Caco-2 (cell line): ENCODE data around the gene RRAS2. TPM values are rescaled to one million over a fixed set of nuclear protein-coding genes. Genes with fewer than 3 reads are reported as not detected.

Experiments used
- BruUV-seq: library from RNA; stranded (reverse); fragments of 400-500 nt; replicated peaks from 2 replicates; lab custom pipeline; 2021; lab: Mats Ljungman, UMichigan
- CTCF ChIA-PET: fragments of 300-600 bp; sonication (Branson Sonifier 250); formaldehyde crosslinking; loops from one replicate; lab custom pipeline; 2022; ENCODE audit warnings: antibody characterized with exemption; lab: Charles Lee
- POLR2A ChIA-PET: fragments of 300-600 bp; sonication (Branson Sonifier 250); formaldehyde crosslinking; loops from one replicate; lab custom pipeline; 2022; ENCODE audit warnings: antibody characterized with exemption; lab: Charles Lee
- DNase-seq, 2 experiments: peaks; one replicate each; pipeline versions ENCODE4 v3.0.0 to v3.0.0-alpha.2; 2020 to 2022
- H3K27me3 ChIP-seq: replicated peaks from 2 replicates; pipeline ENCODE4 v1.6.0; 2011; ENCODE audit warnings: low read length; ENCODE audit not compliant: control insufficient read depth, insufficient read depth
- H3K36me3 ChIP-seq: 2 replicates; pipeline ENCODE4 v1.5.1; 2011; ENCODE audit warnings: low read length; ENCODE audit not compliant: control insufficient read depth, insufficient read depth
- H3K4me1 ChIP-seq: fragments of 250-450 bp; sonication (Bioruptor Pico); 2 replicates; pipeline ENCODE4 v1.5.1; 2020; ENCODE audit warnings: mild to moderate bottlenecking
- H3K4me3 ChIP-seq: 2 replicates; pipeline ENCODE4 v1.5.1; 2011; ENCODE audit warnings: low read depth, mild to moderate bottlenecking, control low read depth, low read length
- H3K9me3 ChIP-seq: fragments of 250-450 bp; sonication (Bioruptor Pico); 2 replicates; pipeline ENCODE4 v1.5.1; 2020; ENCODE audit warnings: mild to moderate bottlenecking, moderate library complexity
- H3K27ac Mint-ChIP-seq: one replicate; pipeline ENCODE4 v1.8.0; 2022; ENCODE audit warnings: mixed read lengths; ENCODE audit not compliant: unreplicated experiment
- H3K27me3 Mint-ChIP-seq: one replicate; pipeline ENCODE4 v1.8.0; 2022; ENCODE audit warnings: mixed read lengths; ENCODE audit not compliant: insufficient read depth, unreplicated experiment
- H3K36me3 Mint-ChIP-seq: one replicate; pipeline ENCODE4 v1.8.0; 2022; ENCODE audit warnings: mild to moderate bottlenecking, mixed read lengths; ENCODE audit not compliant: insufficient read depth, unreplicated experiment
- H3K4me1 Mint-ChIP-seq: one replicate; pipeline ENCODE4 v1.8.0; 2022; ENCODE audit warnings: low read depth, mixed read lengths; ENCODE audit not compliant: unreplicated experiment
- H3K4me3 Mint-ChIP-seq: one replicate; pipeline ENCODE4 v1.8.0; 2022; ENCODE audit warnings: mild to moderate bottlenecking, moderate library complexity, mixed read lengths; ENCODE audit not compliant: unreplicated experiment
- H3K9me3 Mint-ChIP-seq: one replicate; pipeline ENCODE4 v1.8.0; 2022; ENCODE audit warnings: mixed read lengths; ENCODE audit not compliant: unreplicated experiment
- CTCF ChIP-seq, 2 experiments: fragments of 200-600 bp in 1 of 2; IDR thresholded peaks; 1 replicate in 1 of 2; 2 replicates in 1 of 2; pipeline versions ENCODE4 v1.5.1 to v1.8.0; 2011 to 2022; ENCODE audit warnings: antibody characterized with exemption in 1 of 2, control low read depth in 1 of 2, inconsistent platforms in 1 of 2, low read depth in 1 of 2, low read length in 1 of 2, mild to moderate bottlenecking in 1 of 2, moderate library complexity in 1 of 2; ENCODE audit not compliant: insufficient read depth in 1 of 2, severe bottlenecking in 1 of 2, unreplicated experiment in 1 of 2
- intact Hi-C: fragments of 100-400 bp; cut with micrococcal nuclease; formaldehyde crosslinking; loops from one replicate; pipeline ENCODE4 v1.10.0; 2022; ENCODE audit not compliant: unreplicated experiment
- total RNA-seq: library from RNA; stranded (reverse); gene quantifications from 2 replicates; pipeline ENCODE4 v1.2.3, GENCODE V29; 2022

RRAS2 gene
- total RNA-seq, 1 experiment from 2014 or later, result 94.7 TPM

DNA sequence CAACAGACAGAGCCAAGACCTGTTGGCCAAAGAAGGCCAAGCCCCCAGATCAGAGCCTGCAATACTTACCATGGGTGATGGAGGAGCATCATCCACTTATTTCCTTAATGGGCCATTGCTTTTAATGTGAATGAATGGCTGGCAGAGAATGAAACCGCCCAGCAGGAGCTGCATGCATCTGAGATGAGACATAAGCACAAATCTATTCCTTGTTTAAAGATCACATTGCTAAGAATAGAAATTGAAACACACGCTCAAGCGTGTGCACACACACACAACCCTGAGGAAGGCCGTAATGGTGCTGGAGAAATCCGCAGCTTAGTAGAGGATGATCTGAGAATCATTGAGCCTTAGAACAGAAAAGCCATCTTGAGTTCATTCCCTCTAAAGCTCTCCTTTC lies 5.3 kb upstream of the RRAS2 start:
- ChIA-PET CTCF (no interaction called here), POLR2A (no interaction called here)
- DNase-seq, result no peak
- peaks cover 3% of the 10 kb centered on the region for H3K27me3 Mint-ChIP-seq
- H3K36me3 Mint-ChIP-seq, result no peaks in the 10 kb centered on the region
- no peak for TF ChIP-seq CTCF (IDR thresholded peaks at IDR 0.05; ENCODE audit: insufficient read depth in 1 of 2, low read depth in 1 of 2, low read length in 1 of 2, severe bottlenecking in 1 of 2, unreplicated experiment in 1 of 2)
- peaks cover 5% of the 10 kb centered on the region for H3K4me1 Mint-ChIP-seq
- BruUV-seq, result no TSS peak
- H3K4me1 ChIP-seq, result no peaks in the 10 kb centered on the region
- no peaks in the 10 kb centered on the region for H3K27me3 ChIP-seq
- H3K36me3 ChIP-seq, result no peaks in the 10 kb centered on the region
- intact Hi-C loops, result no loop called here
- no peak overlapping the region for H3K4me3 ChIP-seq
- H3K9me3 Mint-ChIP-seq, result no peaks in the 10 kb centered on the region
- H3K27ac Mint-ChIP-seq, result no peak overlapping the region
- H3K9me3 ChIP-seq, result no peaks in the 10 kb centered on the region
- H3K4me3 Mint-ChIP-seq, result no peak overlapping the region

GRCh38 chr11:14362611-14363010 lies 3.6 kb upstream of the RRAS2 start:
- H3K9me3 Mint-ChIP-seq, result no peaks in the 10 kb centered on the region
- CTCF ChIA-PET, result no interaction called here
- BruUV-seq, result no TSS peak
- no peak overlapping the region for H3K4me3 Mint-ChIP-seq
- Histone ChIP-seq H3K36me3 (no peaks in the 10 kb centered on the region), H3K9me3 (no peaks in the 10 kb centered on the region), H3K4me3 (no peak overlapping the region), H3K4me1 (no peaks in the 10 kb centered on the region), H3K27me3 (no peaks in the 10 kb centered on the region)
- no peak overlapping the region for H3K27ac Mint-ChIP-seq
- no peak for TF ChIP-seq CTCF (IDR thresholded peaks at IDR 0.05; ENCODE audit: insufficient read depth in 1 of 2, low read depth in 1 of 2, low read length in 1 of 2, severe bottlenecking in 1 of 2, unreplicated experiment in 1 of 2)
- intact Hi-C loops, result no loop called here
- no peaks in the 10 kb centered on the region for H3K27me3 Mint-ChIP-seq
- DNase-seq, result no peak
- peaks cover 8% of the 10 kb centered on the region for H3K4me1 Mint-ChIP-seq
- POLR2A ChIA-PET, result no interaction called here
- H3K36me3 Mint-ChIP-seq, result peaks cover 6% of the 10 kb centered on the region

DNA sequence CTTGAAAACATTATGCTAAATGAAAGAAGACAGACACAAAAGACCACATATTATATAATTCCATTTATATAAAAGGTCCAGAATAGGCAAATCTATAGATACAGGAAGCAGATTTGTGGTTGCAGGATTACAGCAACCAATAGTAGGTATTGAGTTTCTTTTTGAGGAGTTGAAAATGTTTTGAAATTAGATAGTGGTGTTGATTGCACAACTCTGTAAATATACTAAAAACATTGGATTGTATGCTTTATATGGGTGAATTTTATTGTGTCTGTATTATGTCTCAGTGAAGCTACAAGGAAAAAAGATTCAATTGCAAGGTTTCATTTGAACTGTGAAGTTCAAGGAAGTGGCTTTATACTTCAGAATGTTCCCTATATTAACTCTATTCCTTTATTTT lies 3.0 kb upstream of the RRAS2 start:
- CTCF ChIA-PET, result no interaction called here
- TF ChIP-seq CTCF (IDR thresholded peaks at IDR 0.05; ENCODE audit: insufficient read depth in 1 of 2, low read depth in 1 of 2, low read length in 1 of 2, severe bottlenecking in 1 of 2, unreplicated experiment in 1 of 2), result no peak
- Mint-ChIP-seq H3K9me3 (no peaks in the 10 kb centered on the region), H3K36me3 (peaks cover 6% of the 10 kb centered on the region), H3K4me1 (peaks cover 14% of the 10 kb centered on the region), H3K27ac (no peak overlapping the region), H3K27me3 (no peaks in the 10 kb centered on the region), H3K4me3 (no peak overlapping the region)
- intact Hi-C loops, result no loop called here
- no peaks in the 10 kb centered on the region for H3K9me3 ChIP-seq
- H3K36me3 ChIP-seq, result no peaks in the 10 kb centered on the region
- no peaks in the 10 kb centered on the region for H3K27me3 ChIP-seq
- no peaks in the 10 kb centered on the region for H3K4me1 ChIP-seq
- BruUV-seq, result no TSS peak
- no peak for DNase-seq
- no peak overlapping the region for H3K4me3 ChIP-seq
- POLR2A ChIA-PET, result no interaction called here
